Adrenal gland (tissue), 12 donors: ENCODE results near the gene VPS8. TPM values are rescaled to one million over a fixed set of nuclear protein-coding genes. Genes with fewer than 3 reads are reported as not detected.

Source experiments
- DNase-seq, 7 donors: peaks; one replicate each; pipeline ENCODE4 v3.0.0-alpha.2; 2019 to 2020
- H3K27ac ChIP-seq, 5 donors: fragments of 200-600 bp; sonication (generic) in 4 of 5; 1 replicate in 3 of 5; 2 replicates in 2 of 5; pipeline versions ENCODE4 v1.5.1 to v1.8.0; 2016 to 2020; ENCODE audit warnings: mild to moderate bottlenecking in 1 of 5
- H3K27me3 ChIP-seq: fragments of 200-600 bp; 2 replicates; pipeline ENCODE4 v1.8.0; 2021
- H3K36me3 ChIP-seq, 2 donors: fragments of 200-600 bp; replicated peaks in 1 of 2; 1 replicate in 1 of 2; 2 replicates in 1 of 2; pipeline versions ENCODE4 v1.5.1 to v1.8.0; 2018 to 2022
- H3K4me1 ChIP-seq, 2 donors: fragments of 200-600 bp; replicated peaks in 1 of 2; 1 replicate in 1 of 2; 2 replicates in 1 of 2; pipeline versions ENCODE4 v1.5.1 to v1.8.0; 2018 to 2021
- H3K4me3 ChIP-seq, 4 donors: fragments of 200-600 bp; sonication (generic) in 3 of 4; one replicate each; pipeline ENCODE4 v1.5.1; 2016 to 2018
- H3K9me3 ChIP-seq, 3 donors: fragments of 200-600 bp; sonication (generic) in 1 of 3; replicated peaks in 1 of 3; 1 replicate in 2 of 3; 2 replicates in 1 of 3; pipeline versions ENCODE4 v1.5.1 to v1.8.0; 2016 to 2021
- POLR2A ChIP-seq, 2 donors: fragments of 450-650 bp; IDR thresholded peaks; one replicate each; pipeline ENCODE4 v1.6.1; 2017; ENCODE audit warnings: antibody characterized with exemption in 2 of 2, mild to moderate bottlenecking in 2 of 2, moderate library complexity in 1 of 2
- WGBS, 4 donors: extraction: QIAGEN DNeasy Blood & Tissue Kit in 2 of 4; methylation state at CpG; one replicate each; pipeline versions ENCODE4 v1.1.5 to v1.1.7; 2013 to 2017; 5-methylcytosine and 5-hydroxymethylcytosine counted together
- intact Hi-C, 2 donors: fragments of 100-400 bp; cut with DNase I; formaldehyde crosslinking; loops; one replicate each; pipeline versions ENCODE4 v1.14.1 to v1.15.0; 2022 to 2023
- polyA plus RNA-seq, 3 donors: library from polyadenylated mRNA; stranded (reverse); fragments of 200-250 nt in 2 of 3; fragments of 350-450 nt in 1 of 3; fragmentation: Illumina TruSeq in 1 of 3; extraction: RNeasy Lipid Tissue Mini Kit (QIAGEN cat#74804) in 1 of 3; gene quantifications; one replicate each; pipeline ENCODE4 v1.2.3, GENCODE V29; 2013 to 2014
- total RNA-seq, 9 donors: library from RNA; depleted of rRNA in 4 of 9; stranded (reverse); fragments of >200 nt in 4 of 9; fragments of 120-200 nt in 1 of 9; fragmentation: NEBNext Ultra II Directional in 1 of 9; extraction: Animal tissue kit (Norgen Biotek cat#: 25700) in 1 of 9; gene quantifications; one replicate each; pipeline versions ENCODE4 v1.1.0 to v1.2.4, GENCODE V29; 2013 to 2023
- TF ChIP-seq, protein P1 (sequence below), 6 experiments: fragments of 450-650 bp in 4 of 6; fragments of 200-600 bp in 2 of 6; sonication (generic) in 1 of 6; IDR thresholded peaks; 1 replicate in 5 of 6; 2 replicates in 1 of 6; pipeline versions ENCODE4 v1.5.1 to v1.8.0; 2016 to 2021; ENCODE audit warnings: antibody characterized with exemption in 6 of 6, mild to moderate bottlenecking in 2 of 6, moderate library complexity in 1 of 6
- donor health status: healthy with polysubstance abuse.
- donor health status: Bipolar disorder and iron deficiency.
- donor health status: DM: yes; HTN: yes; CAD: no.
- donor health status: DM: no; HTN: no; CAD: no.
- donor health status: DM: no; HTN: no; CAD: no.
- donor health status: DM: yes; HTN: yes; CAD: no.

The VPS8 gene
- total and polyA plus RNA-seq, 12 donors = 17.6 to 96.4 (median 33.9) TPM

DNA sequence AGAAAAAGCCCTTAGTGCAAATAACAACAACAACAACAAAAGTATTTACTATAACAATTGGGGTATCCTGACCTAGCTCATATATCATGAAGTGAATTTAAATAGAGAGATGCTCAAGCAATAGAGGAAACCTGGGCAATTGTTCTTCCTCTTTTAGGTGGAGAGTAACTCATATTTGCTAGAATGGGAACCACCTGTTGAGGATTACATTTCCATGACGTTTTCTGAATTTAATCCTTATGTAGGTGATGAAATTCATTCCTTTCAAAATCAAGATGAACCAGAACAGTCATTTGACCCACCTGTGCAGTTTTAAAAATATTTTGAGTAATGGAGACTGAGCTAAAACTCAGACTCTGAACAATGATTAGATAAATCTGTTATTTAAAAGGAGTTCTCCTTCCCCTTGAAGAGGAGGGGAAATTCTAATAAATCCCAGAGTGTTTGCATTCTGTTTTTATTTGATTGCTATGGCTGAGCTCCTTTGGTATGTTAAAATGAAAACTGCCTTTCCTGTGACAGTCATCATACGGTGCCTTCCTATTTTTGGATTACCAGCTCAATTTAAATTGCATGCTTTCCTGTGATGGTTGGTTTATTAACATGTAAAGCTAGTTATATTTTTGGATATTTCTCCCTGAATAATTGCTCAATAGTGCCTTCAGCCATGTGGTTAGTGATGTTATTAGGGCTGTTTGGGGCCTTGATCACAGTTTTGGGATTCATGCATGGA lies 24.3 kb downstream of the VPS8 start:
- H3K27me3 ChIP-seq = no peaks in the 10 kb centered on the region
- WGBS, 4 donors = 76 to 86% (median 79%) methylated on average over 2 of the region's 2 CpGs
- TF ChIP-seq POLR2A (IDR thresholded peaks at IDR 0.05) = no peak
- TF ChIP-seq, protein P1, sequence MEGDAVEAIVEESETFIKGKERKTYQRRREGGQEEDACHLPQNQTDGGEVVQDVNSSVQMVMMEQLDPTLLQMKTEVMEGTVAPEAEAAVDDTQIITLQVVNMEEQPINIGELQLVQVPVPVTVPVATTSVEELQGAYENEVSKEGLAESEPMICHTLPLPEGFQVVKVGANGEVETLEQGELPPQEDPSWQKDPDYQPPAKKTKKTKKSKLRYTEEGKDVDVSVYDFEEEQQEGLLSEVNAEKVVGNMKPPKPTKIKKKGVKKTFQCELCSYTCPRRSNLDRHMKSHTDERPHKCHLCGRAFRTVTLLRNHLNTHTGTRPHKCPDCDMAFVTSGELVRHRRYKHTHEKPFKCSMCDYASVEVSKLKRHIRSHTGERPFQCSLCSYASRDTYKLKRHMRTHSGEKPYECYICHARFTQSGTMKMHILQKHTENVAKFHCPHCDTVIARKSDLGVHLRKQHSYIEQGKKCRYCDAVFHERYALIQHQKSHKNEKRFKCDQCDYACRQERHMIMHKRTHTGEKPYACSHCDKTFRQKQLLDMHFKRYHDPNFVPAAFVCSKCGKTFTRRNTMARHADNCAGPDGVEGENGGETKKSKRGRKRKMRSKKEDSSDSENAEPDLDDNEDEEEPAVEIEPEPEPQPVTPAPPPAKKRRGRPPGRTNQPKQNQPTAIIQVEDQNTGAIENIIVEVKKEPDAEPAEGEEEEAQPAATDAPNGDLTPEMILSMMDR (IDR thresholded peaks at IDR 0.05) = no peak
- H3K27ac ChIP-seq = no peak overlapping the region
- no peak overlapping the region for H3K4me3 ChIP-seq
- no peaks in the 10 kb centered on the region for H3K9me3 ChIP-seq
- intact Hi-C loops = no loop called here
- H3K36me3 ChIP-seq = peaks cover 0 to 17% of the 10 kb centered on the region in 2 donors
- DNase-seq = no peak
- no peaks in the 10 kb centered on the region for H3K4me1 ChIP-seq

DNA sequence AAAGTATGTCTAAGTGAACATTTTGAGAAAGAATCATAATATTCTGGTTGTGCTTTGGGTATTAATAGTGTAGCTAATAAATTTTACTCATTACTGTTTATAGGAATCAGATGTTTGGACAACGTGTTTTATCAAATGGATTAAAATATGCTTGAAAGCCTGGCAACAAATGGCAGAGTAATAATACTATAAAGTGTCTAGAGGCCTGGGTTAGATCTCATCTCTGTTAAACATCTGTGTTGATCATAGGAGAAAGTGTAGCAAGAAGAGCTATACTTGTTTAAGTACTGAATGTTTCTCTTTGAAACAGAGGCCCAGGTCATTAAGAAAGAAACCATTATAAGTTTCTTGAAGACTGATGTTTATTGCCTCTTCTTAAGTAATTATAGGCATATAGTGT lies 30.5 kb downstream of the VPS8 start:
- 74 to 83% (median 78%) methylated on average over 1 of the region's 1 CpG for WGBS, 4 donors
- no peak for TF ChIP-seq POLR2A (IDR thresholded peaks at IDR 0.05)
- TF ChIP-seq, protein P1 (IDR thresholded peaks at IDR 0.05) = no peak
- H3K4me3 ChIP-seq = no peak overlapping the region
- no peak for DNase-seq
- no peaks in the 10 kb centered on the region for H3K27me3 ChIP-seq
- H3K36me3 ChIP-seq = no peaks in the 10 kb centered on the region
- H3K4me1 ChIP-seq = no peaks in the 10 kb centered on the region
- intact Hi-C loops = no loop called here
- no peaks in the 10 kb centered on the region for H3K9me3 ChIP-seq
- H3K27ac ChIP-seq = no peak overlapping the region

DNA sequence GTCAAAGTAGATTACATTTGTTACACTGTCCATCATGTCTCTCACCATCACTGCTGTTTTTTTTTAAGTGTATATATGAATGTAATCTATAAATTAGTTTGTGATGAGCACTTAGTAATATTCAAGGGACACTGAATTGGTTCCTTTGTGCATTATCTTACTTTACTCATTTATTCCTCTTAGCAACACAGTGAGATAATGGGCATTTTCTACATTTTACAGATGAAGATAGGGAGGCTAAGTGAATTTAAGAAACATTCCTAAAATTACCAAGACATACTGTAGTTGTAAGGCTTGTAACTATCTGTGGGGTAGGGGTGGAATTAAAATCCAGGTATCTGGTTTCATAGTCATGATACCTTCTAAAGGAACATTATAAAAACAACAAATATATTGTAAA lies 33.9 kb downstream of the VPS8 start:
- Histone ChIP-seq H3K4me1 (no peaks in the 10 kb centered on the region), H3K27ac (no peak overlapping the region), H3K4me3 (no peak overlapping the region), H3K36me3 (no peaks in the 10 kb centered on the region), H3K27me3 (no peaks in the 10 kb centered on the region), H3K9me3 (no peaks in the 10 kb centered on the region)
- no peak for TF ChIP-seq POLR2A (IDR thresholded peaks at IDR 0.05)
- TF ChIP-seq, protein P1 (IDR thresholded peaks at IDR 0.05) = no peak
- no peak for DNase-seq
- intact Hi-C loops = no loop called here

DNA sequence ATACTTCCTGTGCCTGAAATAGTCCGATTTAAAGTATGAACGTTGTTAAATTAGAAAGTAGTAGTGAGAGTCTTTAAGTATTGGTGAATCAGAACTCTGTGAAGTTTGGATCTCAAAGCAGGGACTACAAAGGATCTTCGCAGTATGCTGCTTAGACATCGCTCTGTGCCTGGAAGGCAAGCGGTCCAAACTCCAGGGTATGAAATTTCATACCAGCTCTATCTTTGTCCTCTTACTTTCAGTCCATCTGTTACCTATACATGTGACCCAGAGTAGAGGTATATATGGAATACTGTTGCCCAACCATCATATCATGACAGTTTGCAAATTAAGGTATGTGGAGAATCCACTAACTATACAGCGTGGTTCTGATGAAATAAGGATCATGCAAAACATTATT lies 34.5 kb downstream of the VPS8 start:
- Histone ChIP-seq H3K36me3 (no peaks in the 10 kb centered on the region), H3K4me3 (no peak overlapping the region), H3K27ac (no peak overlapping the region), H3K27me3 (no peaks in the 10 kb centered on the region), H3K4me1 (no peaks in the 10 kb centered on the region), H3K9me3 (no peaks in the 10 kb centered on the region)
- no peak for TF ChIP-seq POLR2A (IDR thresholded peaks at IDR 0.05)
- TF ChIP-seq, protein P1 (IDR thresholded peaks at IDR 0.05) = no peak
- 87 to 93% (median 89%) methylated on average over 6 of the region's 6 CpGs for WGBS, 4 donors
- intact Hi-C loops = no loop called here
- no peak for DNase-seq
